Neuronal stem cell (in vitro differentiated cells): ENCODE results near the gene MAD1L1. TPM values are rescaled to one million over a fixed set of nuclear protein-coding genes. Genes with fewer than 3 reads are reported as not detected.

Source experiments
- DNase-seq: peaks from one replicate; pipeline ENCODE4 v3.0.0-alpha.2; 2013; ENCODE audit warnings: low spot score
- H2AFZ ChIP-seq: one replicate; pipeline ENCODE4 v1.6.1; 2013; ENCODE audit warnings: mild to moderate bottlenecking, low read length, inconsistent platforms
- H2AK5ac ChIP-seq: 2 replicates; pipeline ENCODE4 v1.6.1; 2013; ENCODE audit warnings: low read depth, mild to moderate bottlenecking, inconsistent platforms, low read length, moderate library complexity, mixed read lengths
- H2BK120ac ChIP-seq: 2 replicates; pipeline ENCODE4 v1.6.1; 2013; ENCODE audit warnings: low read depth, mild to moderate bottlenecking, inconsistent platforms, low read length, moderate library complexity, mixed read lengths
- H2BK12ac ChIP-seq: one replicate; pipeline ENCODE4 v1.6.1; 2013; ENCODE audit warnings: low read length, inconsistent platforms
- H2BK15ac ChIP-seq: 2 replicates; pipeline ENCODE4 v1.6.1; 2013; ENCODE audit warnings: mild to moderate bottlenecking, low read length, inconsistent platforms, mixed read lengths
- H2BK5ac ChIP-seq: one replicate; pipeline ENCODE4 v1.6.1; 2013; ENCODE audit warnings: inconsistent platforms, mild to moderate bottlenecking, low read length, moderate library complexity
- H3K14ac ChIP-seq: one replicate; pipeline ENCODE4 v1.6.1; 2013; ENCODE audit warnings: low read length, inconsistent platforms
- H3K18ac ChIP-seq: 2 replicates; pipeline ENCODE4 v1.6.1; 2013; ENCODE audit warnings: low read length, inconsistent platforms
- H3K23ac ChIP-seq: 2 replicates; pipeline ENCODE4 v1.6.1; 2013; ENCODE audit warnings: low read depth, mild to moderate bottlenecking, mixed read lengths, low read length, inconsistent platforms; ENCODE audit not compliant: poor library complexity
- H3K27ac ChIP-seq: replicated peaks from 3 replicates; pipeline ENCODE4 v1.5.1; 2013; ENCODE audit warnings: low read length, inconsistent platforms
- H3K27me3 ChIP-seq, 3 experiments: 2 replicates each; pipeline ENCODE4 v1.6.1; 2013; ENCODE audit warnings: low read length in 3 of 3, mild to moderate bottlenecking in 2 of 3, inconsistent platforms in 1 of 3, low read depth in 1 of 3, mixed read lengths in 1 of 3, moderate library complexity in 1 of 3; ENCODE audit not compliant: control insufficient read depth in 3 of 3, insufficient read depth in 3 of 3
- H3K36me3 ChIP-seq, 2 donors: replicated peaks in 1 of 2; 2 replicates each; pipeline ENCODE4 v1.6.1; 2013; ENCODE audit warnings: low read length in 2 of 2; ENCODE audit not compliant: control insufficient read depth in 2 of 2, insufficient read depth in 2 of 2
- H3K4ac ChIP-seq: 2 replicates; pipeline ENCODE4 v1.6.1; 2013; ENCODE audit warnings: inconsistent platforms, mild to moderate bottlenecking, low read length, moderate library complexity
- H3K4me1 ChIP-seq, 2 donors: 1 replicate in 1 of 2; 2 replicates in 1 of 2; pipeline ENCODE4 v1.6.1; 2013; ENCODE audit warnings: low read length in 2 of 2, low read depth in 1 of 2; ENCODE audit not compliant: control insufficient read depth in 2 of 2, insufficient read depth in 1 of 2
- H3K4me2 ChIP-seq: one replicate; pipeline ENCODE4 v1.6.1; 2013; ENCODE audit warnings: mild to moderate bottlenecking, low read length, inconsistent platforms; ENCODE audit not compliant: insufficient read depth, poor library complexity, severe bottlenecking
- H3K4me3 ChIP-seq, 2 donors: 2 replicates each; pipeline ENCODE4 v1.5.1; 2013; ENCODE audit warnings: low read length in 2 of 2, mild to moderate bottlenecking in 2 of 2, inconsistent platforms in 1 of 2, moderate library complexity in 1 of 2
- H3K79me1 ChIP-seq: one replicate; pipeline ENCODE4 v1.6.1; 2013; ENCODE audit warnings: low read depth, mild to moderate bottlenecking, inconsistent platforms, low read length, moderate library complexity
- H3K9ac ChIP-seq: one replicate; pipeline ENCODE4 v1.6.1; 2013; ENCODE audit warnings: mild to moderate bottlenecking, low read depth, low read length, inconsistent platforms; ENCODE audit not compliant: poor library complexity
- H3K9me3 ChIP-seq, 2 donors: replicated peaks in 1 of 2; 2 replicates each; pipeline versions ENCODE3 to v1.6.1; 2013; ENCODE audit warnings: low read length in 2 of 2, mild to moderate bottlenecking in 2 of 2, inconsistent platforms in 1 of 2, low read depth in 1 of 2, mixed read lengths in 1 of 2, moderate library complexity in 1 of 2; ENCODE audit not compliant: control insufficient read depth in 2 of 2, insufficient read depth in 1 of 2
- H4K8ac ChIP-seq: one replicate; pipeline ENCODE4 v1.6.1; 2013; ENCODE audit warnings: low read depth, mild to moderate bottlenecking, inconsistent platforms, low read length, moderate library complexity
- H4K91ac ChIP-seq: one replicate; pipeline ENCODE4 v1.6.1; 2013; ENCODE audit warnings: low read length, low read depth, mild to moderate bottlenecking, inconsistent platforms; ENCODE audit not compliant: poor library complexity
- WGBS, 2 donors: extraction: QIAGEN DNeasy Blood & Tissue Kit; methylation state at CpG; one replicate each; pipeline ENCODE4 v1.1.7; 2013; ENCODE audit warnings: missing lambda C conversion rate in 2 of 2, mixed read lengths in 1 of 2; ENCODE audit not compliant: insufficient read length in 2 of 2, insufficient replicate concordance in 1 of 2; ENCODE audit errors: extremely low coverage in 2 of 2; 5-methylcytosine and 5-hydroxymethylcytosine counted together
- polyA plus RNA-seq, 2 experiments: library from polyadenylated mRNA; stranded (reverse); fragments of 200-250 nt; gene quantifications; one replicate each; pipeline ENCODE4 v1.2.3, GENCODE V29; 2013

Gene MAD1L1
- 20.0 TPM for polyA plus RNA-seq (2013, experiment 1 of 2)
- polyA plus RNA-seq (2013, experiment 2 of 2) = 18.9 TPM

DNA sequence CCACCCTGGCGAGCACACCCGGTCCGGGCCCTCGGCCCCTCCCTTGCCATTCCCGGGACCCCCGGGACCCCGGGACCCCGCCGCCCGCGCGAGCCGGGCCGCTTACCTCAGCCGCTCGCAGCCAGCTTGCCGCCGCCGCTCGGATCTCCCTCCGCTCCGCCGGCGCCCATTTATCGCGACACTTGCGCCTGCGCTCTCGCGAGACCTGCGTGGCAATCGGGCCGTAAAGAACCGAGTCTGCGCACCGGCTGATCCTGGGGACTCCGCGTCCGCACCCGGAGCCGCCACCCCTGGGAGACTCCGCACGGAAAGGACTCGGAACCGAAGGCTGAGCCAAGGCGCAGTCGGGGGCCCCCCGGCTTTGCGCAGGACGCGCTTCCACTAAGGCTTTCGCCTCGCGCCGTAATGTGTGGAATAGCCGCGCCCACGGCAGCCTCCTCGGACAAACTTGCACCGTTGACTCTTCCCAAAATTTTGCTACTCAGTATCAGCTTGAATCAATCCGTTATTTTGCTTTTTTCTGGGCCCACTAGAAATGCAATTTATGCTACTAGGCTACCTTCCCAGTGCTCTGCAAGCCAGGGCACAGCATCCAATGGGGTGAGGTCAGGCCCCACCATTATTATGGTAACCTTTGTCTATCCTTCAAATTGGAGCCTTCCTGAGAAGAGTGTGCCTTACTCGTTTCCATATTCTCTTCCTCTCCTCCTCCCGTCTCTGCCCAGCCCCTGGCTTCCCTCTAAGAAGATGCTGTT lies at the start of gene MAD1L1:
Gene MAD1L1 (minus strand): TSS at position 180 of the 755 bp plus-strand sequence. CDS start 2,812 bp downstream, outside the sequence.
- Histone ChIP-seq H2AK5ac (peak within 1 kb of the TSS; percentile 54), H3K14ac (peak within 1 kb of the TSS; percentile 25), H3K9ac (peak within 1 kb of the TSS; percentile 98), H2BK15ac (peak within 1 kb of the TSS; percentile 45), H3K23ac (peak within 1 kb of the TSS; percentile 85), H3K36me3 (peaks cover 44 to 73% of the 10 kb centered on the region in 2 donors), H3K4ac (peak within 1 kb of the TSS; percentile 78), H3K9me3 (no peaks in the 10 kb centered on the region), H2BK12ac (no peak within 1 kb of the TSS), H4K91ac (no peak within 1 kb of the TSS), H3K4me3 (peak within 1 kb of the TSS; percentile 61 to 94), H3K79me1 (peaks cover 12% of the 10 kb centered on the region), H3K18ac (peak within 1 kb of the TSS; percentile 98), H2BK5ac (no peak within 1 kb of the TSS), H3K4me1 (peaks cover 4 to 9% of the 10 kb centered on the region in 2 donors), H3K27me3 (no peaks in the 10 kb centered on the region), H4K8ac (peak within 1 kb of the TSS; percentile 25), H3K27ac (peak within 1 kb of the TSS; percentile 32), H3K4me2 (peak within 1 kb of the TSS; percentile 95), H2AFZ (peak within 1 kb of the TSS; percentile 98), H2BK120ac (no peak within 1 kb of the TSS)
- peak; percentile 88 for DNase-seq
- no CpG with 5 or more reads among the region's 63 CpGs for WGBS, 2 donors

DNA sequence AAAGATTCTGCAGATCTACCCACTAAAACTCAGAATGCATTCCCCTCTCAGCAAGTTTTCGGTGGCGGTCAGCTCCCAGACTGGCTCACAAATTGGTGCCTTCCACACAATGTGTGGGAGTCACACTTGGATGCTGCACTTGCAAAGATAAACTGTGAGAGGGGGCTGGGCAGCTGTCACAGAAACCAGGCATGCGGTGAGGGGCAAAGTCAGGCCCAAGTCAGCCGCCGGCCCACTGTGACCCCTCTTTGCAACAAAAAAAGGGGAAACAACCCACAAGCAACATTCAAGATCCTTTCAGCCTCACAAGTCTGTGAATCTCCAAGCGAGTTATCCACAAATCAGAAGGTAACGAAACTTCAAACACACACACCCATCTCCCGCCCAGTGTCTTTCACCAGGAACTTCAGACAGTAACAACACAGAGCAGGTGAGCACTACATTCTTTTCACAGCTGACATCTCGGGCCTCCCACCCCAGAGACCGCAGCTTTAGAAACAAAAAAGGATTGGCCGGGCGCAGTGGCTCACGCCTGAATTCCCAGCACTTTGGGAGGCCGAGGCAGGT lies 49.5 kb upstream of the MAD1L1 start:
- no peak overlapping the region for H2BK120ac ChIP-seq
- H3K18ac ChIP-seq = no peak overlapping the region
- peak overlapping the region; percentile 91 for H3K23ac ChIP-seq
- no peak overlapping the region for H2AK5ac ChIP-seq
- peak overlapping the region; percentile 65 for H4K8ac ChIP-seq
- no peak for DNase-seq
- H3K79me1 ChIP-seq = peaks cover 6% of the 10 kb centered on the region
- H3K9ac ChIP-seq = no peak overlapping the region
- peaks cover 0 to 1% of the 10 kb centered on the region in 2 donors for H3K9me3 ChIP-seq
- no peak overlapping the region for H2BK12ac ChIP-seq
- no peak overlapping the region for H3K27ac ChIP-seq
- H2BK5ac ChIP-seq = no peak overlapping the region
- no peak overlapping the region for H4K91ac ChIP-seq
- no peak overlapping the region for H3K4me3 ChIP-seq
- H3K27me3 ChIP-seq = no peaks in the 10 kb centered on the region
- peaks cover 9 to 10% of the 10 kb centered on the region in 2 donors for H3K4me1 ChIP-seq
- no peak overlapping the region for H2BK15ac ChIP-seq
- H3K36me3 ChIP-seq = peaks cover 2 to 6% of the 10 kb centered on the region in 2 donors
- no peak overlapping the region for H2AFZ ChIP-seq
- no peak overlapping the region for H3K4me2 ChIP-seq
- H3K14ac ChIP-seq = no peak overlapping the region
- no CpG with 5 or more reads among the region's 14 CpGs for WGBS, 2 donors
- H3K4ac ChIP-seq = no peak overlapping the region

GRCh38 chr7:2281541-2281940 lies 48.8 kb upstream of the MAD1L1 start:
- Histone ChIP-seq H3K27ac (no peak overlapping the region), H3K4me1 (peaks cover 9 to 10% of the 10 kb centered on the region in 2 donors), H3K4ac (peak overlapping the region; percentile 6), H3K36me3 (peaks cover 2 to 13% of the 10 kb centered on the region in 2 donors), H2BK15ac (no peak overlapping the region), H3K9ac (no peak overlapping the region), H2BK5ac (no peak overlapping the region), H2AFZ (no peak overlapping the region), H4K8ac (no peak overlapping the region), H2AK5ac (peak overlapping the region; percentile 82), H4K91ac (no peak overlapping the region), H3K18ac (peak overlapping the region; percentile 31), H3K14ac (no peak overlapping the region), H3K27me3 (no peaks in the 10 kb centered on the region), H3K23ac (no peak overlapping the region), H2BK12ac (no peak overlapping the region), H3K4me3 (no peak overlapping the region), H3K9me3 (peaks cover 0 to 1% of the 10 kb centered on the region in 2 donors), H3K79me1 (peaks cover 6% of the 10 kb centered on the region), H2BK120ac (no peak overlapping the region), H3K4me2 (no peak overlapping the region)
- no peak for DNase-seq
- no CpG with 5 or more reads among the region's 9 CpGs for WGBS, 2 donors

- Histone ChIP-seq H4K8ac (no peak overlapping the region), H3K4me3 (no peak overlapping the region), H3K18ac (no peak overlapping the region), H2BK5ac (no peak overlapping the region), H3K9me3 (peaks cover 0 to 1% of the 10 kb centered on the region in 2 donors), H3K27me3 (no peaks in the 10 kb centered on the region), H4K91ac (no peak overlapping the region), H3K36me3 (peaks cover 2 to 20% of the 10 kb centered on the region in 2 donors), H3K4me1 (peaks cover 9 to 10% of the 10 kb centered on the region in 2 donors), H3K4ac (no peak overlapping the region), H2BK12ac (no peak overlapping the region), H2BK15ac (no peak overlapping the region), H2AFZ (no peak overlapping the region), H2AK5ac (no peak overlapping the region), H3K4me2 (no peak overlapping the region), H3K27ac (no peak overlapping the region), H2BK120ac (no peak overlapping the region), H3K79me1 (peaks cover 6% of the 10 kb centered on the region), H3K23ac (no peak overlapping the region), H3K9ac (no peak overlapping the region), H3K14ac (no peak overlapping the region)
- no peak for DNase-seq
- no CpG with 5 or more reads among the region's 2 CpGs for WGBS, 2 donors
Observed at GRCh38 chr7:2280424-2280823, 47.7 kb upstream of the MAD1L1 start.
